Measurements from ENCODE around the gene BCL11B.

Gene BCL11B

GRCh38 chr14:99200654-99201005, 71.4 kb downstream of the BCL11B start:
- no peak overlapping the region for H3K9ac ChIP-seq (ENCODE audit: low read length)
- H3K9me2 ChIP-seq (ENCODE audit: low read depth, low read length) = no peaks in the 10 kb centered on the region
- no peaks in the 10 kb centered on the region for H4K20me1 ChIP-seq (ENCODE audit: insufficient read depth, low read length)
- no peak overlapping the region for H3K27ac ChIP-seq (ENCODE audit: low read depth, low read length, poor library complexity, severe bottlenecking)
- H2AFZ ChIP-seq (ENCODE audit: low read length) = no peak overlapping the region
- no peaks in the 10 kb centered on the region for H3K27me3 ChIP-seq (ENCODE audit: insufficient read depth, low read length)
- H3K9me3 ChIP-seq (ENCODE audit: low read length) = no peaks in the 10 kb centered on the region
- H3K4me3 ChIP-seq (ENCODE audit: low read depth, low read length, poor library complexity, severe bottlenecking) = no peak overlapping the region
- H3F3A ChIP-seq (ENCODE audit: insufficient read depth, low read length) = no peaks in the 10 kb centered on the region
- H3K4me2 ChIP-seq (ENCODE audit: low read length) = no peak overlapping the region
- H3K36me3 ChIP-seq (ENCODE audit: insufficient read depth, low read length) = no peaks in the 10 kb centered on the region
- H3K4me1 ChIP-seq (ENCODE audit: insufficient read depth, low read length, severe bottlenecking) = no peaks in the 10 kb centered on the region
- H3K79me2 ChIP-seq (ENCODE audit: insufficient read depth, low read length) = no peaks in the 10 kb centered on the region
- TF ChIP-seq EZH2 (IDR thresholded peaks at IDR 0.05; ENCODE audit: borderline replicate concordance, low read length) = no peak
- no peak for TF ChIP-seq CTCF (IDR thresholded peaks at IDR 0.05; ENCODE audit: low read length)

- Histone ChIP-seq H4K20me1 (ENCODE audit: insufficient read depth, low read length) (no peaks in the 10 kb centered on the region), H3K4me3 (ENCODE audit: low read depth, low read length, poor library complexity, severe bottlenecking) (no peak overlapping the region), H3K27ac (ENCODE audit: low read depth, low read length, poor library complexity, severe bottlenecking) (no peak overlapping the region), H3K27me3 (ENCODE audit: insufficient read depth, low read length) (no peaks in the 10 kb centered on the region), H3K36me3 (ENCODE audit: insufficient read depth, low read length) (no peaks in the 10 kb centered on the region), H3K4me2 (ENCODE audit: low read length) (no peak overlapping the region), H3K4me1 (ENCODE audit: insufficient read depth, low read length, severe bottlenecking) (no peaks in the 10 kb centered on the region), H3K9me3 (ENCODE audit: low read length) (no peaks in the 10 kb centered on the region), H3K9me2 (ENCODE audit: low read depth, low read length) (no peaks in the 10 kb centered on the region), H3K79me2 (ENCODE audit: insufficient read depth, low read length) (no peaks in the 10 kb centered on the region), H2AFZ (ENCODE audit: low read length) (no peak overlapping the region), H3K9ac (ENCODE audit: low read length) (no peak overlapping the region), H3F3A (ENCODE audit: insufficient read depth, low read length) (no peaks in the 10 kb centered on the region)
- no peak for TF ChIP-seq EZH2 (IDR thresholded peaks at IDR 0.05; ENCODE audit: borderline replicate concordance, low read length)
- no peak for TF ChIP-seq CTCF (IDR thresholded peaks at IDR 0.05; ENCODE audit: low read length)
Measured at GRCh38 chr14:99199846-99200653, 71.9 kb downstream of the BCL11B start.

GRCh38 chr14:99198746-99199502, 73.1 kb downstream of the BCL11B start:
- Histone ChIP-seq H2AFZ (ENCODE audit: low read length) (no peak overlapping the region), H4K20me1 (ENCODE audit: insufficient read depth, low read length) (no peaks in the 10 kb centered on the region), H3K9ac (ENCODE audit: low read length) (no peak overlapping the region), H3K4me2 (ENCODE audit: low read length) (no peak overlapping the region), H3K79me2 (ENCODE audit: insufficient read depth, low read length) (no peaks in the 10 kb centered on the region), H3K27me3 (ENCODE audit: insufficient read depth, low read length) (no peaks in the 10 kb centered on the region), H3F3A (ENCODE audit: insufficient read depth, low read length) (no peaks in the 10 kb centered on the region), H3K27ac (ENCODE audit: low read depth, low read length, poor library complexity, severe bottlenecking) (no peak overlapping the region), H3K9me3 (ENCODE audit: low read length) (no peaks in the 10 kb centered on the region), H3K4me1 (ENCODE audit: insufficient read depth, low read length, severe bottlenecking) (no peaks in the 10 kb centered on the region), H3K36me3 (ENCODE audit: insufficient read depth, low read length) (no peaks in the 10 kb centered on the region), H3K9me2 (ENCODE audit: low read depth, low read length) (no peaks in the 10 kb centered on the region), H3K4me3 (ENCODE audit: low read depth, low read length, poor library complexity, severe bottlenecking) (no peak overlapping the region)
- TF ChIP-seq EZH2 (IDR thresholded peaks at IDR 0.05; ENCODE audit: borderline replicate concordance, low read length) (no peak), CTCF (IDR thresholded peaks at IDR 0.05; ENCODE audit: low read length) (no peak)
